ENCODE results near the gene FIGN. TPM values are rescaled to one million over a fixed set of nuclear protein-coding genes. Genes with fewer than 3 reads are reported as not detected.

The FIGN gene
- total and polyA plus RNA-seq, 2 of the 8 experiments (the other 6 are each of a cell fraction or from before 2014, with no cell fraction given): 5.0 to 22.8 TPM

DNA sequence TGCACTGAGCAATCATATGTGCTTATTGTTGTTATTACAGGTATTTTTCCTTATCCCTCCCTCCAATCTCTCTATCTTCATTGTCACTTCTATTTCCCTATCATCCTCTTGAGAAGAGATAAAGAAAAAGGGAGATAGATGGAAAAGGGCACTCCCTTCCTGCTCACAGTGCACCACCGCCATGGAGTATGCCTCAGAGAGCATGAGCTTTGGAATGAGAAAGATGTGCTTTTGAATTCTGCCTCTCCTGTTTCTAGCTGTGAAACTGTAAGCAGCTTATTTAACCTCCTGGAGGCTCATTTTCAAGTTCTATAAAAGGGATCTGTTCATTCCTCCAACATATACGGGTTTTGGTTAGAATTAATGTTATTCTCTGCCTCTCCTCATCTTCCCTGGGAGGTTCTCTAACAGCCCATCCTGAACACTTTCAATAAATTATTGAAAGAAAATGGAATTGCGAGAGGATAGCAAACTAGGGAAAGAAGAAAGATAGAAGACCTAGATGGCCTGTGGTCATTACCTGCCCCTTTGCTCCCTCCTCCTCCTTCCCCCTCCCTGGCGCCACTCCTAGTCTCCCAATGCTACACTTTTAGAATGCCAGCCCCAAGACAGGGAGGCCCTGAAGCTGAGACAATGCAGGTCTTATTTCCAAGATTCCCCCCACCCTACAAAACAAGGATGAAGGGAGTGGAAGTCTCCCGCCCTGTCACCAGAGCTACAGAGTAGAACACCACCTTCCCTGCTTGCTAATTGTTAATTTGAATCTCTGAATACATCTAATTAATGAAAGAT, 37.8 kb downstream of the FIGN start:
- Histone ChIP-seq H3K4me1 (replicated peaks in 1 of 4; ENCODE audit: control insufficient read depth in 3 of 4, insufficient read depth in 4 of 4, low read length in 3 of 4) (peaks cover 2 to 28% (median 19%) of the 10 kb centered on the region in 4 experiments; a peak in 5 of 7 replicates), H3K9ac (replicated peaks in 1 of 4; ENCODE audit: extremely low read depth in 1 of 4, low read depth in 3 of 4, low read length in 3 of 4) (peak overlapping the region in 1 of 4 experiments; percentile 49; a peak in 1 of 7 replicates), H3K36me3 (ENCODE audit: control insufficient read depth in 2 of 4, insufficient read depth in 4 of 4, low read length in 3 of 4) (no peaks in the 10 kb centered on the region), H3K56ac (replicated peaks; ENCODE audit: insufficient read length, low read depth, low read length) (no peak overlapping the region), H3K4ac (replicated peaks; ENCODE audit: insufficient read length, low read depth, low read length) (no peak overlapping the region), H4K8ac (ENCODE audit: extremely low read depth, insufficient read depth, low read length) (no peak overlapping the region), H4K91ac (replicated peaks; ENCODE audit: insufficient read length, low read length) (no peak overlapping the region), H2BK20ac (ENCODE audit: low read length) (no peak overlapping the region), H4K5ac (ENCODE audit: insufficient read length, low read depth, low read length) (no peak overlapping the region), H3K4me2 (ENCODE audit: insufficient read depth in 1 of 2, low read depth in 2 of 2, low read length in 2 of 2) (peak overlapping the region; percentile 24 to 31), H2BK12ac (ENCODE audit: low read depth, low read length) (peak overlapping the region; percentile 83; the same call in 1 of the 2 replicates), H3K14ac (ENCODE audit: insufficient read length) (no peak overlapping the region), H2BK120ac (replicated peaks; ENCODE audit: low read depth, low read length) (no peak overlapping the region), H2AK5ac (ENCODE audit: low read depth, low read length) (no peak overlapping the region; the same call in 1 of the 2 replicates), H3K18ac (ENCODE audit: extremely low read depth, low read length) (no peak overlapping the region; the same call in 1 of the 2 replicates), H3K23me2 (ENCODE audit: low read depth, low read length) (no peaks in the 10 kb centered on the region), H3K27ac (ENCODE audit: low read depth, low read length) (peak overlapping the region; percentile 20; the same call in 1 of the 2 replicates), H2AFZ (ENCODE audit: low read length) (no peak overlapping the region), H3K9me3 (ENCODE audit: insufficient read depth in 2 of 2, low read depth in 1 of 2, low read length in 1 of 2) (no peaks in the 10 kb centered on the region), H4K20me1 (replicated peaks in 1 of 2; ENCODE audit: control insufficient read depth in 1 of 2, insufficient read depth in 2 of 2, low read length in 2 of 2) (no peaks in the 10 kb centered on the region), H3K79me2 (ENCODE audit: control insufficient read depth in 1 of 2, insufficient read depth in 2 of 2, low read length in 2 of 2) (peaks cover 0 to 38% of the 10 kb centered on the region in 2 experiments; a peak in 3 of 4 replicates), H3K23ac (ENCODE audit: insufficient read length) (no peak overlapping the region), H2BK15ac (ENCODE audit: low read length) (no peak overlapping the region), H3K4me3 (ENCODE audit: extremely low read depth in 1 of 4, insufficient read depth in 2 of 4, low read depth in 3 of 4, low read length in 4 of 4) (peak overlapping the region in 1 of 4 experiments; percentile 24; a peak in 1 of 8 replicates), H3K79me1 (ENCODE audit: low read depth, low read length) (no peaks in the 10 kb centered on the region; the same call in 1 of the 2 replicates), H2BK5ac (ENCODE audit: low read depth, low read length) (no peak overlapping the region), H3K27me3 (replicated peaks in 1 of 4; ENCODE audit: control insufficient read depth in 3 of 4, extremely low read depth in 1 of 4, insufficient read depth in 3 of 4, low read length in 3 of 4) (no peaks in the 10 kb centered on the region)
- TF ChIP-seq TCF12 (IDR thresholded peaks at IDR 0.05; ENCODE audit: low read depth, low read length) (no peak), SIRT6 (IDR thresholded peaks at IDR 0.05; ENCODE audit: low read length) (no peak), CBX8 (IDR thresholded peaks at IDR 0.05; ENCODE audit: borderline replicate concordance, low read depth, low read length) (no peak), SP2 (IDR thresholded peaks at IDR 0.05; ENCODE audit: low read length) (no peak)
- ChIA-PET POLR2A (ENCODE audit: partially characterized antibody) (interaction anchor here (1.2 to 2.1 kb wide), 2 partner anchors 34 to 38 kb away, joined by 3 to 9 read pairs; partner anchors contain the start of gene FIGN), CTCF (ENCODE audit: partially characterized antibody) (interaction anchor here (1.1 to 1.6 kb wide), 4 partner anchors 13 to 55 kb away, joined by 3 read pairs; partner anchors contain the start of gene FIGN)
- DNase-seq (ENCODE audit: low read depth in 1 of 2, low spot score in 2 of 2): no peak
- FAIRE-seq: no peak
- WGBS, 2 experiments (ENCODE audit: extremely low coverage in 1 of 2, insufficient coverage in 1 of 2, insufficient read length in 1 of 2, insufficient replicate concordance in 2 of 2, low coverage in 1 of 2, low lambda C conversion rate in 2 of 2, missing lambda C conversion rate in 1 of 2): 72% methylated on average over 4 of the region's 5 CpGs; no CpG with 5 or more reads in 1 of the 2 experiments

All from H1 (cell line).